DND-41 (cell line): ENCODE results near the gene EPAS1.

Experiments
- ATAC-seq: fragments of 200-7000 bp; cut with Tn5 transposase; 3 replicates; pipeline ENCODE4 v1.9.1; 2021; ENCODE audit warnings: low read depth; ENCODE audit not compliant: insufficient read depth
- DNase-seq: peaks from one replicate; pipeline ENCODE4 v3.0.0-alpha.2; 2020
- H2AFZ ChIP-seq: 2 replicates; pipeline ENCODE4 v1.6.0; 2012; ENCODE audit warnings: low read depth, low read length
- H3K27ac ChIP-seq: 2 replicates; pipeline ENCODE4 v1.5.1; 2012; ENCODE audit warnings: low read length, inconsistent platforms
- H3K27me3 ChIP-seq: fragments of 200-600 bp; sonication (generic); 2 replicates; pipeline ENCODE4 v1.6.0; 2012; ENCODE audit warnings: low read length, mild to moderate bottlenecking, inconsistent platforms; ENCODE audit not compliant: insufficient read depth, poor library complexity
- H3K36me3 ChIP-seq: 2 replicates; pipeline ENCODE4 v1.5.1; 2012; ENCODE audit warnings: low read length, inconsistent platforms; ENCODE audit not compliant: insufficient read depth
- H3K4me1 ChIP-seq: 2 replicates; pipeline ENCODE4 v1.5.1; 2012; ENCODE audit warnings: mild to moderate bottlenecking, low read length; ENCODE audit not compliant: insufficient read depth
- H3K4me2 ChIP-seq: 2 replicates; pipeline ENCODE4 v1.6.0; 2012; ENCODE audit warnings: mild to moderate bottlenecking, moderate library complexity, low read length, inconsistent platforms; ENCODE audit not compliant: insufficient read depth
- H3K4me3 ChIP-seq, 2 experiments: fragments of 200-600 bp in 1 of 2; shearing (Covaris generic) in 1 of 2; 2 replicates each; pipeline ENCODE4 v1.5.1; 2012 to 2016; ENCODE audit warnings: inconsistent platforms in 2 of 2, low read length in 2 of 2, mild to moderate bottlenecking in 2 of 2, low read depth in 1 of 2, moderate library complexity in 1 of 2
- H3K79me2 ChIP-seq: 2 replicates; pipeline ENCODE4 v1.6.0; 2012; ENCODE audit warnings: low read length, inconsistent platforms; ENCODE audit not compliant: insufficient read depth
- H3K9ac ChIP-seq: 2 replicates; pipeline ENCODE4 v1.6.0; 2012; ENCODE audit warnings: low read depth, mild to moderate bottlenecking, inconsistent platforms, low read length, moderate library complexity
- H3K9me3 ChIP-seq: 2 replicates; pipeline ENCODE4 v1.5.1; 2012; ENCODE audit warnings: low read length, moderate library complexity, mild to moderate bottlenecking, inconsistent platforms; ENCODE audit not compliant: insufficient read depth, severe bottlenecking
- H4K20me1 ChIP-seq: 2 replicates; pipeline ENCODE4 v1.6.0; 2012; ENCODE audit warnings: low read length; ENCODE audit not compliant: insufficient read depth
- EZH2 ChIP-seq: IDR thresholded peaks from 3 replicates; pipeline ENCODE4 v1.6.1; 2012; ENCODE audit warnings: borderline replicate concordance, low read depth, mild to moderate bottlenecking, moderate library complexity, low read length, inconsistent platforms; ENCODE audit not compliant: severe bottlenecking
- TF ChIP-seq, protein P1 (sequence below): IDR thresholded peaks from 2 replicates; pipeline ENCODE4 v1.5.1; 2012; ENCODE audit warnings: borderline replicate concordance, low read length, moderate library complexity, mild to moderate bottlenecking; ENCODE audit not compliant: poor library complexity, severe bottlenecking; ENCODE audit errors: extremely low read depth

Gene EPAS1

DNA sequence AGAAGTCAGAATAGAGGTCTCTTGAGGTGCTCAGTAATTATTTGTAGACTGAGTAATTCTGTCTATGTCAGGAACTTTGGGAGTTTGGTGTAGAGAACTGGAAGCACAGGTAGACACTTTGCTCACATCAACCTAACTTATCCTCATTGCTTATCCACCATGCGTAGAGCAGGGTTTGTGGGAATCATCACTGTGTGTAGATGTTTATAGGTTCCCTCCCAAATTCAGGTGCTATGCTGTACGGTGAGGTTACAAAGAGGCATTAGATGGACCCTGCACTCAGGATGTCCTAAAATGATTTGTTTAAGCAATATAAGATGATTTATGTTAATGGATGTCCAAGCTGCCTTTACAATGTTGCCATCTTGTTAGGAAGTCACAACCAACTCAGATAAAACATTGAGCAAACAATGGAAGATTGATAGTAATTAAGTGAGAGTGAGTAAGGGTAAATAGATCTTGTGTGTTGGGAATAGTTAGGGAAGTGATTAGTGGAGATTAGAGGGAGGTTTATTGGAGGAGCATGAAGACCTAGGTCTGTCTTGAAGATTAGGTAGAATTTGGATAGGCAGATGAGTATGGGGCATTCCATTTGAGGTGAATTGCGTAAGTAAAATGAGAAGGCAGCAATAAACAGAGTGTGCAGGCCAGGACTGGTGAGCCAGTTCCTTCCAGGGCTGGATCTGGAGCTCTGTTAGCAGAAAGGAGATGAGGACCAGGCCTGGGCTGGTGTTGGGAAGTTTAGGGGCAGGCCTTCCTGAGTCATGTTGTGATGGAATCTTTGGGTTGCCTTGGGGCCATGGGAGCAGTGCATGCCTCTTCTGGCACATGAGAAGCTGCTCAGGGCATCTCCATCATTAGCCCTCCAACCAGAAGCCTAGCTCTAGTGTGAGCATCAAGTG is 12.1 kb downstream of the EPAS1 start:
- ATAC-seq = no peak
- no peak for TF ChIP-seq EZH2
- TF ChIP-seq, protein P1, sequence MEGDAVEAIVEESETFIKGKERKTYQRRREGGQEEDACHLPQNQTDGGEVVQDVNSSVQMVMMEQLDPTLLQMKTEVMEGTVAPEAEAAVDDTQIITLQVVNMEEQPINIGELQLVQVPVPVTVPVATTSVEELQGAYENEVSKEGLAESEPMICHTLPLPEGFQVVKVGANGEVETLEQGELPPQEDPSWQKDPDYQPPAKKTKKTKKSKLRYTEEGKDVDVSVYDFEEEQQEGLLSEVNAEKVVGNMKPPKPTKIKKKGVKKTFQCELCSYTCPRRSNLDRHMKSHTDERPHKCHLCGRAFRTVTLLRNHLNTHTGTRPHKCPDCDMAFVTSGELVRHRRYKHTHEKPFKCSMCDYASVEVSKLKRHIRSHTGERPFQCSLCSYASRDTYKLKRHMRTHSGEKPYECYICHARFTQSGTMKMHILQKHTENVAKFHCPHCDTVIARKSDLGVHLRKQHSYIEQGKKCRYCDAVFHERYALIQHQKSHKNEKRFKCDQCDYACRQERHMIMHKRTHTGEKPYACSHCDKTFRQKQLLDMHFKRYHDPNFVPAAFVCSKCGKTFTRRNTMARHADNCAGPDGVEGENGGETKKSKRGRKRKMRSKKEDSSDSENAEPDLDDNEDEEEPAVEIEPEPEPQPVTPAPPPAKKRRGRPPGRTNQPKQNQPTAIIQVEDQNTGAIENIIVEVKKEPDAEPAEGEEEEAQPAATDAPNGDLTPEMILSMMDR = no peak
- Histone ChIP-seq H3K27ac (no peak overlapping the region), H4K20me1 (no peaks in the 10 kb centered on the region), H3K9me3 (no peaks in the 10 kb centered on the region), H3K79me2 (no peaks in the 10 kb centered on the region), H3K9ac (no peak overlapping the region), H3K27me3 (no peaks in the 10 kb centered on the region), H3K4me1 (peaks cover 19% of the 10 kb centered on the region), H3K36me3 (no peaks in the 10 kb centered on the region), H3K4me2 (no peak overlapping the region), H3K4me3 (no peak overlapping the region), H2AFZ (no peak overlapping the region)
- no peak for DNase-seq

GRCh38 chr2:46310446-46310845 is 13.2 kb downstream of the EPAS1 start:
- TF ChIP-seq, protein P1 = no peak
- no peak for TF ChIP-seq EZH2
- no peak for ATAC-seq
- no peak for DNase-seq
- Histone ChIP-seq H3K4me1 (peaks cover 7% of the 10 kb centered on the region), H3K9ac (no peak overlapping the region), H3K4me2 (no peak overlapping the region), H3K27me3 (no peaks in the 10 kb centered on the region), H3K9me3 (no peaks in the 10 kb centered on the region), H3K36me3 (no peaks in the 10 kb centered on the region), H3K4me3 (no peak overlapping the region), H4K20me1 (no peaks in the 10 kb centered on the region), H3K79me2 (no peaks in the 10 kb centered on the region), H3K27ac (no peak overlapping the region), H2AFZ (no peak overlapping the region)

GRCh38 chr2:46311651-46312223 is 14.5 kb downstream of the EPAS1 start:
- Histone ChIP-seq H3K79me2 (no peaks in the 10 kb centered on the region), H3K27me3 (no peaks in the 10 kb centered on the region), H4K20me1 (no peaks in the 10 kb centered on the region), H3K4me1 (no peaks in the 10 kb centered on the region; the same call in 1 of the 2 replicates), H3K9me3 (no peaks in the 10 kb centered on the region), H3K36me3 (no peaks in the 10 kb centered on the region), H2AFZ (no peak overlapping the region), H3K27ac (no peak overlapping the region), H3K4me3 (no peak overlapping the region), H3K4me2 (no peak overlapping the region), H3K9ac (no peak overlapping the region)
- ATAC-seq = no peak
- TF ChIP-seq, protein P1 = no peak
- TF ChIP-seq EZH2 = no peak
- no peak for DNase-seq
